K562 (cell line): Measurements from ENCODE around the gene CCL15. TPM values are rescaled to one million over a fixed set of nuclear protein-coding genes. Genes with fewer than 3 reads are reported as not detected.

Source experiments
- ATAC-seq: fragments of 200-7000 bp; cut with Tn5 transposase; 3 replicates; pipeline ENCODE4 v1.9.1; 2020; ENCODE audit warnings: moderate library complexity
- BruUV-seq: library from RNA; stranded (reverse); fragments of 400-500 nt; replicated peaks from 2 replicates; lab custom pipeline; 2021; lab: Mats Ljungman, UMichigan
- CTCF ChIA-PET: fragments of 300-600 bp; formaldehyde crosslinking; extraction: SDS; loops from one replicate; lab custom pipeline; 2021; ENCODE audit warnings: low intra/inter-chr PET ratio; lab: Yijun Ruan, JAX
- POLR2A ChIA-PET: fragments of 300-600, 350-650 bp; sonication (Branson Sonifier 250); formaldehyde crosslinking; extraction: SDS; loops from one replicate; lab custom pipeline; 2021; ENCODE audit warnings: antibody characterized with exemption, inconsistent platforms; lab: Yijun Ruan, JAX
- DNase-seq, 4 experiments: peaks; one replicate each; pipeline versions ENCODE4 v3.0.0 to v3.0.0-alpha.2; 2011 to 2018; ENCODE audit warnings: low spot score in 3 of 4, mixed read lengths in 3 of 4; ENCODE audit errors: extremely low read depth in 1 of 4
- FAIRE-seq: peaks from 2 replicates; lab custom pipeline; 2011; peaks lifted over from hg19 to GRCh38; lab: Jason Lieb, UNC
- H2AFZ ChIP-seq: 2 replicates; pipeline ENCODE4 v1.6.0; 2011; ENCODE audit warnings: low read depth, low read length, control low read depth, inconsistent platforms
- H3K27ac ChIP-seq: fragments of 200-600 bp; 3 replicates; pipeline ENCODE4 v1.8.0; 2011; ENCODE audit warnings: low read depth, mild to moderate bottlenecking, control low read depth, inconsistent platforms, low read length, moderate library complexity, mixed read lengths; ENCODE audit errors: extremely low read depth
- H3K27me3 ChIP-seq, 2 experiments: fragments of 300-600 bp in 1 of 2; 2 replicates in 1 of 2; 3 replicates in 1 of 2; pipeline versions ENCODE4 v1.6.0 to v1.8.0; 2011; ENCODE audit warnings: inconsistent platforms in 2 of 2, low read length in 2 of 2, mild to moderate bottlenecking in 1 of 2, mixed read lengths in 1 of 2, moderate library complexity in 1 of 2; ENCODE audit not compliant: control insufficient read depth in 2 of 2, insufficient read depth in 2 of 2
- H3K36me3 ChIP-seq: fragments of 300-600 bp; 3 replicates; pipeline ENCODE4 v1.8.0; 2011; ENCODE audit warnings: mild to moderate bottlenecking, low read length, inconsistent platforms; ENCODE audit not compliant: control insufficient read depth, insufficient read depth
- H3K4me1 ChIP-seq, 2 experiments: fragments of 200-600 bp in 1 of 2; replicated peaks in 1 of 2; 2 replicates in 1 of 2; 3 replicates in 1 of 2; pipeline versions ENCODE4 v1.5.1 to v1.8.0; 2011; ENCODE audit warnings: inconsistent platforms in 2 of 2, low read length in 2 of 2, mild to moderate bottlenecking in 1 of 2, mixed read lengths in 1 of 2, moderate library complexity in 1 of 2; ENCODE audit not compliant: control insufficient read depth in 2 of 2, insufficient read depth in 2 of 2
- H3K4me2 ChIP-seq: 2 replicates; pipeline ENCODE4 v1.6.1; 2011; ENCODE audit warnings: low read length, control low read depth, inconsistent platforms, mixed read lengths; ENCODE audit not compliant: insufficient read depth
- H3K4me3 ChIP-seq: fragments of 200-600 bp; sonication (generic), shearing (Covaris generic); 2 replicates; pipeline ENCODE4 v1.5.1; 2016; ENCODE audit warnings: control low read depth, inconsistent platforms
- H3K79me2 ChIP-seq: fragments of 200-600 bp; 3 replicates; pipeline ENCODE4 v1.8.0; 2011; ENCODE audit warnings: low read length, inconsistent platforms; ENCODE audit not compliant: control insufficient read depth, insufficient read depth
- H3K9ac ChIP-seq, 2 experiments: 2 replicates each; pipeline versions ENCODE4 v1.6.0 to v1.6.1; 2011; ENCODE audit warnings: low read depth in 2 of 2, low read length in 2 of 2, control low read depth in 1 of 2, inconsistent platforms in 1 of 2, mild to moderate bottlenecking in 1 of 2, mixed read lengths in 1 of 2; ENCODE audit not compliant: insufficient read depth in 1 of 2
- H3K9me1 ChIP-seq: one replicate; pipeline ENCODE4 v1.6.0; 2011; ENCODE audit warnings: inconsistent platforms, mild to moderate bottlenecking, low read length, moderate library complexity; ENCODE audit not compliant: control insufficient read depth, insufficient read depth
- H3K9me3 ChIP-seq: replicated peaks from 2 replicates; pipeline ENCODE4 v1.5.1; 2011; ENCODE audit warnings: low read depth, low read length, inconsistent platforms; ENCODE audit not compliant: control insufficient read depth, insufficient read depth
- H4K20me1 ChIP-seq: replicated peaks from 2 replicates; pipeline ENCODE4 v1.6.1; 2011; ENCODE audit warnings: low read length, inconsistent platforms, mixed read lengths; ENCODE audit not compliant: control insufficient read depth, insufficient read depth
- ATF4 ChIP-seq: fragments of 450-650 bp; formaldehyde crosslinking; IDR thresholded peaks from 2 replicates; pipeline ENCODE4 v1.4.0; 2022; ENCODE audit warnings: mild to moderate bottlenecking, moderate library complexity
- WGBS: fragments of 100-300 bp; shearing (Covaris generic); methylation state at CpG from one replicate; pipeline ENCODE4 v1.1.6; 2016; ENCODE audit warnings: low coverage, mixed read lengths; ENCODE audit not compliant: insufficient coverage; ENCODE audit errors: missing lambda C conversion rate; 5-methylcytosine and 5-hydroxymethylcytosine counted together
- in situ Hi-C: fragments of 300-500 bp; cut with MboI; formaldehyde crosslinking; loops from 4 replicates; pipeline ENCODE4 v1.15.0; 2018; ENCODE audit warnings: inconsistent platforms, mixed read lengths
- intact Hi-C: fragments of 100-400 bp; cut with micrococcal nuclease; formaldehyde crosslinking; loops from 2 replicates; pipeline ENCODE4 v1.14.2; 2022
- polyA plus RNA-seq, 8 experiments: library from polyadenylated mRNA; depleted of rRNA in 4 of 8; stranded (reverse) in 5 of 8; unstranded in 3 of 8; fragments of >200 nt; fragmentation: Nextera tagmentation in 2 of 8; fragmentation: Illumina TruSeq in 1 of 8; extraction: Ambion mirVana in 2 of 8; extraction: Trizol in 1 of 8; gene quantifications; 2 replicates each; pipeline versions ENCODE4 v1.2.1 to v1.2.3, GENCODE V29; 2011 to 2014; ENCODE audit warnings: inconsistent platforms in 1 of 8, missing spikeins in 1 of 8
- total RNA-seq, 7 experiments: library from RNA; depleted of rRNA in 6 of 7; stranded (reverse); fragments of >200 nt in 6 of 7; fragmentation: Illumina TruSeq in 2 of 7; extraction: Trizol in 2 of 7; gene quantifications; 2 replicates each; pipeline versions ENCODE4 v1.2.1 to v1.2.3, GENCODE V29; 2011 to 2021; ENCODE audit warnings: low replicate concordance in 1 of 7

CCL15 gene
- total and polyA plus RNA-seq, 9 of the 15 experiments (the other 6 are each of a cell fraction or from before 2014, with no cell fraction given): not detected

- H3K4me2 ChIP-seq: no peak overlapping the region
- H3K4me1 ChIP-seq: no peaks in the 10 kb centered on the region
Measured at GRCh38 chr17:35982409-35983191, 18.8 kb downstream of the CCL15 start.

More at GRCh38 chr17:35982409-35983191, 18.8 kb downstream of the CCL15 start:
- H3K36me3 ChIP-seq: no peaks in the 10 kb centered on the region
- no peak overlapping the region for H3K27ac ChIP-seq
- no TSS peak for BruUV-seq
- H3K9me1 ChIP-seq: no peaks in the 10 kb centered on the region
- H3K9me3 ChIP-seq: no peaks in the 10 kb centered on the region
- H2AFZ ChIP-seq: no peak overlapping the region
- no peaks in the 10 kb centered on the region for H3K79me2 ChIP-seq
- in situ Hi-C loops: no loop called here
- intact Hi-C loops: no loop called here
- POLR2A ChIA-PET: interaction anchor here (2.0 kb wide), 1 partner anchor 11 kb away, joined by 5 read pairs; no protein-coding TSS in a partner anchor
- WGBS: 3% methylated on average over 3 of the region's 3 CpGs
- TF ChIP-seq ATF4: no peak
- DNase-seq: no peak
- ATAC-seq: no peak
- CTCF ChIA-PET: no interaction called here
- no peaks in the 10 kb centered on the region; the same call in 1 of the 2 replicates for H4K20me1 ChIP-seq
- H3K27me3 ChIP-seq: peaks cover 12 to 48% of the 10 kb centered on the region in 2 experiments; a peak in 4 of 5 replicates
- H3K4me3 ChIP-seq: no peak overlapping the region
- H3K9ac ChIP-seq: no peak overlapping the region
- FAIRE-seq: no peak
